Epithelial cell of esophagus (primary cell): Measurements from ENCODE around the gene ULK4.
"Not testable (repeated sequence)": the region's sequence is repeated elsewhere in the genome, so short reads cannot be mapped to it uniquely, and the experiment has no call there.

Experiments used
- DNase-seq: peaks from one replicate; pipeline ENCODE4 v3.0.0; 2010; ENCODE audit warnings: low read depth
- H3K4me3 ChIP-seq: 2 replicates; pipeline ENCODE4 v1.5.1; 2011; ENCODE audit warnings: mild to moderate bottlenecking, low read length, control low read depth
- CTCF ChIP-seq: IDR thresholded peaks from 2 replicates; pipeline ENCODE4 v1.5.1; 2011; ENCODE audit warnings: low read depth, mild to moderate bottlenecking, low read length, control low read depth, inconsistent platforms; ENCODE audit not compliant: insufficient read depth; ENCODE audit errors: missing control alignments

ULK4 gene

GRCh38 chr3:41574900-41575299 is 387.0 kb downstream of the ULK4 start:
- TF ChIP-seq CTCF, result peak; percentile 23
- H3K4me3 ChIP-seq, result no peak overlapping the region
- no peak for DNase-seq

GRCh38 chr3:41573591-41573990 is 388.3 kb downstream of the ULK4 start:
- no peak overlapping the region for H3K4me3 ChIP-seq
- TF ChIP-seq CTCF, result no peak
- DNase-seq, result no peak

- TF ChIP-seq CTCF, result no peak
- no peak for DNase-seq
- H3K4me3 ChIP-seq, result no peak overlapping the region
These were observed 389.8 kb downstream of the ULK4 start for GRCh38 chr3:41572092-41572491.

GRCh38 chr3:41569632-41570305 is 392.1 kb downstream of the ULK4 start:
- peak; percentile 66 for DNase-seq
- no peak overlapping the region for H3K4me3 ChIP-seq
- TF ChIP-seq CTCF, result no peak

- no peak overlapping the region for H3K4me3 ChIP-seq
- DNase-seq, result no peak
- TF ChIP-seq CTCF, result no peak
These were observed 395.9 kb downstream of the ULK4 start for GRCh38 chr3:41565948-41566514.

GRCh38 chr3:41565003-41565402 is 396.9 kb downstream of the ULK4 start:
- DNase-seq, result no peak
- H3K4me3 ChIP-seq, result no peak overlapping the region

GRCh38 chr3:41556245-41556644 is 405.7 kb downstream of the ULK4 start:
- not testable (repeated sequence) for DNase-seq, H3K4me3 ChIP-seq

More at GRCh38 chr3:41565003-41565402, 396.9 kb downstream of the ULK4 start:
- TF ChIP-seq CTCF, result no peak
